Stimulated activated CD4-positive, alpha-beta T cell treated with anti-CD3 and anti-CD28 coated beads, Interleukin-4, amount 100 ng/mL, for 24 hours (primary cell): ENCODE measurements around the gene BEND6.

Experiments
- DNase-seq: peaks from one replicate; pipeline ENCODE4 v3.0.0-alpha.2; 2020

BEND6 gene

GRCh38 chr6:56944661-56945060 is 10.2 kb upstream of the BEND6 start:
- no peak for DNase-seq

- no peak for DNase-seq
These were observed 8.5 kb upstream of the BEND6 start for GRCh38 chr6:56946368-56946767.

- no peak for DNase-seq
These were observed 7.0 kb upstream of the BEND6 start for GRCh38 chr6:56947924-56948323.

- DNase-seq: no peak
These were observed 5.6 kb upstream of the BEND6 start for GRCh38 chr6:56949265-56949664.

- no peak for DNase-seq
These were observed 4.9 kb upstream of the BEND6 start for GRCh38 chr6:56949925-56950495.

GRCh38 chr6:56951049-56951831 is 3.7 kb upstream of the BEND6 start:
- DNase-seq: no peak

- DNase-seq: no peak
These were observed 1.1 kb upstream of the BEND6 start for GRCh38 chr6:56953597-56954402.

GRCh38 chr6:56955171-56956155 is 556 bp downstream of the BEND6 start:
- DNase-seq: peak; percentile 63

- DNase-seq: no peak
These were observed 1.6 kb downstream of the BEND6 start for GRCh38 chr6:56956491-56956890.

GRCh38 chr6:56957856-56958255 is 2.9 kb downstream of the BEND6 start:
- DNase-seq: no peak

- DNase-seq: no peak
These were observed 3.6 kb downstream of the BEND6 start for GRCh38 chr6:56958481-56958880.

- no peak for DNase-seq
These were observed 4.2 kb downstream of the BEND6 start for GRCh38 chr6:56959094-56959493.

- DNase-seq: no peak
These were observed 5.0 kb downstream of the BEND6 start for GRCh38 chr6:56959938-56960337.

GRCh38 chr6:56961151-56961550 is 6.2 kb downstream of the BEND6 start:
- DNase-seq: no peak

GRCh38 chr6:56962441-56962840 is 7.5 kb downstream of the BEND6 start:
- DNase-seq: no peak

- DNase-seq: no peak
These were observed 8.1 kb downstream of the BEND6 start for GRCh38 chr6:56963043-56963442.

- no peak for DNase-seq
These were observed 8.9 kb downstream of the BEND6 start for GRCh38 chr6:56963793-56964192.

- DNase-seq: no peak
These were observed 10.2 kb downstream of the BEND6 start for GRCh38 chr6:56965126-56965525.

- no peak for DNase-seq
These were observed 15.9 kb downstream of the BEND6 start for GRCh38 chr6:56970849-56971248.

- DNase-seq: no peak
These were observed 22.3 kb downstream of the BEND6 start for GRCh38 chr6:56977192-56977591.

GRCh38 chr6:56978530-56978929 is 23.6 kb downstream of the BEND6 start:
- DNase-seq: no peak

GRCh38 chr6:56984361-56984760 is 29.5 kb downstream of the BEND6 start:
- no peak for DNase-seq

- DNase-seq: no peak
These were observed 30.0 kb downstream of the BEND6 start for GRCh38 chr6:56984884-56985283.
